Brain pericyte (primary cell): ENCODE results near the gene BEST4.
"Not testable (repeated sequence)": the region's sequence is repeated elsewhere in the genome, so short reads cannot be mapped to it uniquely, and the experiment has no call there.

Experiments used
- DNase-seq: peaks from one replicate; pipeline ENCODE4 v3.0.0-alpha.2; 2012; ENCODE audit warnings: low read depth, low spot score

Gene BEST4

DNA sequence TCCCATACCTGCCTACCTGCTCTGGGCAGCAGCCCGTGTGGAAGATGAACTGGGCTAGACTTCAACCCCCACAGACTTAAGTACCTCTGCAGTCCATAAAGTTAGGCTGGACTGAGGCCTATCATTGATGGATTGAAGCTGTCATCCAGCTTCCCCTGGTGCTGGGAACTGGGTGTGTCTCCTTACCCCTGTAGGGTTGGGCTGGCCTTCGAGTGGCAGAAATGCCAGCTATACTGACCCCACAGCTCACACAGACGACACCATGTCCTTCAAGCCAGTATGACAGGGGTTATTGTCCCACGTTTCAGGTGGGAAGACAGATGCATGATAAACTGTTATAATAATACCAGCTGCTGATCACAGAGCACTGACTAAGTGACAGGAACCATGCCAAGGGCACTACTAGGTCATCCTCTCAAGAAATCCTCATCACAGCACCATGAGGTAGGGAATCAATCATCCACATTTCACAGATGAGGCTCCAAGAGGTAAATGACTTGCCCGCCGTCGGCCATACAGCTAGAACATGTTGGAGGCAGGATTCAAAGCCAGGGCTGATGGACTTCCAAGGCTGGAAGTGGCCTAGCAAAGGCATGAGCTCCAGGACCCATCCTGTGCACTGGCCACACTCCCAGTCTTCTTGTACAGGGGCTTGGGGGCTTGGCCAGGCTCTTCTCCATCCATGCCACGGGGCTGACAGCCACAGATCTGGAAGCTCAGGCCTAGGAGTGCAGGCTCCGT is at the start of gene BEST4:
TSS of gene BEST4 (minus strand) at position 51 of the 741 bp plus-strand sequence. CDS start 465 bp downstream, outside the sequence.
- no peak for DNase-seq

DNA sequence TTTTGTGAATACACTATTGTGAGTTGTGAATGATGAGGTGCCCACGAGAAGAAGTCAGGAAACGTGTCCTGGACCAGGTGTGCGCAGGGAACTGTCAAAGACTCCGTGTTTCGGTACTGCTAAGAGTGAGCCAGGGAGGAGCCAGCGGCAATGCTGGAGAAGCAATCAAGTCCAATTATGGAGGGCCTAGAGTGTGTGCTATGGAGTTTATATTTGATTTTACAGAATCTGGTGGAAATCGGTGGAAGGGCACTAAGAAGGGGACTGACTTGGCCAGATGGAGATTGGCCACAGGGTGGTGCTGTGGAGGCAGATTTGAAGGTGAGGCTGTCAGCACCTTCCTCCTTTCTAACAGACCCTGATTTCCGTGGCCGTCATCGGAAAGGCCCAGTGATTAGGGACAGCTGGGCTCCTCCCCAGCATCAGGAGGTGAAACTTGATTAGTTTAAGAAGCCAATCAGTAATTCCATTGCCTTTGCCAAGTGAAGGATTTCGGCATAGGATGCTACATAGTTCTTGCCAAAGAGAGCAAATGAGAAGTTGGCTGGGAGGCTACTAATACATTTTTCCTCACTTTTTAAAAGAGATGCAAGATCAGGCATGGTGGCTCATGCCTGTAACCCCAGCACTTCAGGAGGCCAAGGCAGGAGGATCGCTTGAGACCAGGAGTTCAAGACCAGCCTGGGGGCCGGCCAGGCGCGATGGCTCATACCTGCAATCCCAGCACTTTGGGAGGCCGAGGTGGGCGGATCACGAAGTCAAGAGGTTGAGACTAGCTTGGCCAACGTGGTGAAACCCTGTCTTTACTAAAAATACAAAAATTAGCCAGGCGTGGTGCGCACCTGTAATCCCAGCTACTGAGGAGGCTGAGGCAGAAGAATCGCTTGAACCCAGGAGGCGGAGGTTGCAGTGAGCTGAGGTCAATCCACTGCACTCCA is 48.0 kb upstream of the BEST4 start:
- DNase-seq: no peak

DNA sequence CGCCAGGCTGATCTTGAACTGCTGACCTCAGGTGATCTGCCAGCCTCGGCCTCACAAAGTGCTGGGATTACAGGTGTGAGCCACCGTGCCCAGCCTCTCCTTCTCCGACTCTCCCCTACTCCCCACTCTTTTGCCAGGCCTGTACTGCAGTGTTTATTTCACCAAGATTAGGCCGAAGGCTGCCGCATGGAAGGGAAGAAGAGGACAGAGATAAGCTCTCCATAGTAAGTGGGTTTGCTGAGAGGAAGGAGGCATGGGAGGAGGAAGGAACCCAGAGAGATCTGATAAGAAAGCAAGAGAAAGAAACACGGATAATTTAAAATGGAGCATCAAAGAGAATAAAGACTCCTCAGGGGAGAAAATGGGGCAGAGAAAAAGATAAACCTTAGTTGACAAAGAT is 46.4 kb upstream of the BEST4 start:
- no peak for DNase-seq

DNA sequence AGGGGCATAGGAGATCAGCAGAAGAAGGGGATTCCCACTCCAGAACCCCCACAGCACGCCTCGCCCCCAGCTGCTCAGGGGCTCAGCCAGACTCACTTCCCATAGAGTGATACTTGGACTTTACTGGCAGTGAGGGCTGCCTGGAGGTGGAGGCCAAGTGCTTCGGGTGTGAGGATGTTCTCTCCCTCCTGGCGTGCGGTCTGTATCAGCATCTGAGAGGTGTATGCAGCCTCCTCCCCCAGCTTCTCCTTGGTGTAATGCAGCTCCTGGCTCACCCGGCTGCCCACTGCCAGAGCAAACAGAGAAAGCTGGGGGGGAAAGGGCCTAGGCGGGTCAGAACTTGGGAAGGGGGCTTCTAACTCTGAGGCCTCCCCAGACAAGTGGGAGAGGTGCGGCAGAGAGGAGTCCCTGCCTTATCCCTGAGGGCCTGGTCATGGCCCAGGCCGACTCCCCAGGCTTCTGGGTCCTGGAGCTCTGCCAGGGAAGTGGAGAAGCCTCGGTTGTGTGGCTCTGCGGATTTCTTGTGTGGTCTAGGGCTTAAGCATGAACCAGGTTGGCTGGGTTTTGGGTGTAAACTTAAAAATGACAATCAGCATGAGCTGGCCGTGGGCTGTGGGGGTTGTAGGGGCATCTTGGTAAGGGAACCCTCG is 44.2 kb upstream of the BEST4 start:
- no peak for DNase-seq

DNA sequence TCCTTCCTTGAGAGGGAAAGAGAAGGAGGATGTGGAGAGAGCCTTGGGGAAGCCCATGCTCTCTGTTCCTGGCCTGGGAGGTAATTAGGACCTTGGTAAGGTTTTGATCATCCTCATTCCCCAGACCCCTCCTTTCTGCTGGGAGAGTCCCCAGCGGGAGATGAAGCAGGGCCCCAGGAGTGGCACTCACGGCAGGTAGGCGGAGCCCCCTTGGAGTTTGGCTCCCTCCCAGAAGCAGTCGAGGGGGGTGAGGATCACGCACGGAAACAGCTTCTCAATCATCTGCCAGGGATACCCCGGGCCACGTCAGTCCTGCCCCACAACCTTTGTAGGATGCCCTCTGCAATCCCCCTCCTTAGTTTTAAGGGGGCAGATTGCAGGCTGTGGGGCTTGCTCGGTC is 43.5 kb upstream of the BEST4 start:
- no peak for DNase-seq

DNA sequence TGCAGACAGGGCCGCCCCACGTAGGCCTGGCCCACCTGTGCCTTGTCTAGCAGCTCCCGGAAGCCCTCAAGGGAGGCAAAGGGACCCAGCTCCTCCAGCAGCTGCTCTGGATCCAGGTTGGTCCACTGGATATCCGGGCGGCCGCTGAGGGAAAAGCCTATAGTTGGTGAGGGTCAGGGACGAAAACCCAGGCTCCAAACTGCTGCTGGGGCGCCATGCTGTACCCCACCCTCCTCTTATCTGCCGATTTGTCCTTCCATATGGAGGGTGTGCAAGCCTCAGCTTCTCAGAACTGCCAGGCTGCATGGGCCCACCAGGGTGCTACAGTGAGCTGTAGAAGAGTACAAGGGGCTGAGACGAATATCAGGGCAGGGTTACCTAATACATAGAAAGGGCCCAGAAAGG is 42.9 kb upstream of the BEST4 start:
- DNase-seq: no peak

DNA sequence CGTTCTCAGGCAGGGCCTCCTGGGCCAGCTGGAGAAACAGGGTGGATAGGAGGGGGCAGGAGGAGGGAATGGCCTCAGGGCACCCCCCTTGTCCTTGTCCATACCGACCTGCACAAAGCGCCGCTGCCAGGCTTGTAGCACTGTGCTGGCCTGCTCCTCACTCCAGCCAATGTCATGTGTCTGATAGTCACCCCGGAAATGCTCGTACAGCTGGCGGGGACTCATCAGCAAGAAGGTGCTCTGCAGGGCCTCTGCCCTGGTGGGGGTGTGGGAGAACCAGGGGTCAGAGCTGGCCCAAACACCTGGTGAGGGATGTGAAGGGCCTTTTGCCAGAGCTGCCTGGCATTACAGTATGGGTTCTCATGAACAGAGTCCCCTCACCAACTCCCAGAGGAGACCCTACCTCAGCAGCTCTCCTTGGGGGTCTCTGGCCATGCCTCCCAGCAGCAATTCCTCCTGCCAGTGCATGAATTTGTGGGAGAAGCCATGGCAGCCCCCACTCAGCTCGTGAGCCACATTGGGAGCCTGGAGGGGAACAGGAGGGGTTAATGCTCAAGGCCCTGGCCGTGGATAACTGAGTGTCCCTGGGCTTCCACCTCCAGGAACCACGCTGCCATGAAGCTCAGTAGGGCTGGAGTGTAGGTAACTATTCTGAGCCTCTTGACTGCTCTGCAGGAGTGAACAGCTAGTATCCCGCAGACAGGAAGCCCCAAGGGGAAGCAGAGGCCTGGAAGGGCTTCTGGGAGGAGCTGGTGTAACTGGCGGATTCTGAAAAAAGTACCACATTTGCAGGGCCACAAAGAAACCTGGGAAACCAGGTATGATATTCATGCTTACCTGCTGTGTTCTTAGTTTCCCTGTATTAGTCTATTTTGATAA is 41.8 kb upstream of the BEST4 start:
- DNase-seq: no peak

DNA sequence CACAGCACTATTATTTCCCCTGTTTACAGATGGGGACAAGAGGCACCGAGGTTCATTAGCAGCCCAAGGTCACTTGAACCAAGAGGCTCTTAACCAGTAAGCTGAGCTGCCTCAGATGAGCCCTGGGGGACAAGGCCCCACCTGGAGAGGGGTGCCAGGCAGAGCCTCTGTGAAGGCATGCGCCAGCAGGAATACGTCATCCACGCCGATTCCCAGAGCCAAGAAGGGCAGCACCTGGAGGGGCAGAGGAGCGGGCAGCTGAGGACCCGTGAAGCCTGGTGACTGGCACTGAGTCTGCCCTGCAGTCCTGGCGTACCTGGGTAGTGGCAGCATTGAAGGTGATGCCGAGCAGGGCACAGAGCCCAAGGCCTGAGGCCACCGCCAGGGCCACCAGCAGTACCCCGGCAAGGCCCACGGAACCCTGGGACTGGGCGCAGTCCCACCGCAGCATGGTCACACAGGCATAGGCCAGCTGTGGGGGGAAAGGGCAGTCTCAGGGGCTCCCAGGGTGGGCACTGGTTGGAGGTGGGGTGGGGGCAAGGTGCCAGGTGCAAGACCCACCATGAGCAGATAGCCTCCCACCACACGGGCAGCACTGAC is 41.0 kb upstream of the BEST4 start:
- DNase-seq: no peak

DNA sequence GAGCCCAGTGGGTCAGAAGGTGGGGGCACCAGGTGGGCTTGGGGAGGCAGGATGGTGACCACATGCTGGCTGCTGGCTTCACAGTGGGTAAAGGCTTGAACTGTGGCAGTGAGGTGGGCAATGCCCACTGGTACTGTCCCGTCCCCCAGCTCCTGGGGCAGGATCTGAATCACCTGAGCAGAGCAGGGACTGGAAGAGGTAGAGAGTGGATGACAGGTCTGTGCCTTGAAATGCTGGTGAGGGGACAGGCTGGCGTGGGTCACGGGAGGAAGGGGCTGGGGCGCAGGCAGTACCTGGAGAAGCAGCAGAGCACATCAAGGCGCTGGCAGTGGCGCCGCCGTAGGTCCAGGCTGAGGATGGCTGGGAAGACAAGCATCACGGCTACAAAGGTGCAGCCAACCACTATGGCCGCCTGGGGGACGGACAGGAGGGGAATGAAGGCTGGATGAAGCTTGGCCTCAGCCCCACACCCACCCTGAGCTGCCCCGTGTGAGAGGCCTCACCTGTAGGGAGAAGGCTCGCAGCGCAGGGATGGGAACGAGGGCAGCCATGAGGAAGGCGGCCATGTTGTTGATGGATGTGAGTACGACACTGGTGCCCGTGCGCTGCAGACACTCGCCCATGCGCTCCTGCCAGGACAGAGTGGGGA is 40.2 kb upstream of the BEST4 start:
- DNase-seq: no peak

DNA sequence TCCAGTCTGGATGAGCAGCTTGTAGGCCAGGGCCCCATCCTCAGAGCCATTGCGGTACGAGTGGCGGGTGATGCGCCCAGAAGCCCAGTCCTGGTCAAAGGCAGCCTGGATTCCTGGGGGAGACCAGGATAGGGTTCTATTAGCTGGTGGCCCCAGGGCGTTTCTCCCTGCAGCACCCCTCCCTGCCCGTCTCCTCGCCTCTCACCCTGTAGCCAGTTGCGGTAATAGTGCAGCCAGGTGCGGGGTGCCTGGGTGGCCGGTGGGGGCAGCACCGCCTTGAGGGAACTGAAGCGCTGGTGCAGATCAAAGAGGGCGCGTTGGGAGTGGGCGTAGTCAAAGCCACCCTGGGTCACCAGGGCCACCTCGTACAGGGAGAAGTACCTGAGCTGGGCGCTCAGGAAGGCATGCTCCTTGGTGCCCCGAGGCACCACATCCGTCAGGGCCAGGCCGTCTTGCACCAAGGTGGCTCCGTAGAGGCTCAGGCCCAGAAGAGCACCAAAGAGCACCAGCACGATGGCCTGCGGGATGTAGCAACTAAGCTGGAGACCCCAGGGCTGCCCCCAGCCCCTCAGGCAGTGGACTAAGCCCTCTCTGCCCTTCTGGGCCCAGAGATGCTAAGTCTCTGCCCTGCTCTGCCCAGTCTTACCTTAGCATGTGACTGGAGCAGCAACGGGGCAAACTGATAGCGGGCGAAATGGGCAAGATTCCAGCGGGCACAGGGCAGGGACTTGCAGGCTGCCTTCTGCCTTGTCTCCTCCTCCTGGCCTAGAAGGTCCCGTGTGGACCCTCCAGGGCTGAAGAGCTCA is 39.4 kb upstream of the BEST4 start:
- DNase-seq: no peak

DNA sequence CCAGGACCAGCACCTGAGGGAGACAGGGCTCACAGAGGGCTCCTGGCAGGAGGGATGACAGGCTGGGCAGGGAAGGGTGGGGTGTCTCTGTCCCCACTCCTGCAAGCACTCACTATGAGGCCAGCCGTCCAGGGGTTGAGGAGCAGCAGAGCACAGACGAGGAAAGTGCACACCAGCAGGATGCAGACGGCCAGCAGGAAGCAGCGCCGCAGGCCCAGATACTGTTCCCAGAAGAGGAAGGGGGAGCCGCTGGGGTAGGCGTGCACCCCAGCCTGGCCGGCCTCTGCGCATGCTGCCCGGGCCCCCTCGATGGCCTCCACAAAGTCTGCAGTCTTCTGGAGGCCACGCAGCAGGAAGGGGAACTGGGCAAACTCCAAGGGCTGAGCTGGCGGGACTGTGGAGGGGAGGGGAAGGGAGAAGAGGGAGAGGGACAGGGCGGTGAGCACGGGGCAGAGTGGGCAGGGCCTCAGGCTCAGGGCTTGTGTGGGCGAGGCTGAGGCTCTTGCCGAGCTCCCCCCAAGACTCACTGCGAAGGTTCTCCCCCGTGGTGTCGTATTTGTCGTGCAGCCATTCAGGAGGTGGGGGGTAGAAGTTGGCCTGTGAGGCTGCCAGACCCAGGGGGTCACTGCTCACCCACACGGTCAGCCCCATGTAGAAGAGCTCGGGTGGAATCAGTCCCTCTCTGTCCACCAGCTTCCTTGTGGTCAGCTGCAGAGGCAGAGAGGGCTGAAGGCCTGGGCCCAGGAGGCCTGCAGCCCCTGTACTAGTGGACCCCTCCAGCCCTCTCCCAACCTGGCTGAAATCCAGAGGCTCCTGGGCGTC is 38.6 kb upstream of the BEST4 start:
- DNase-seq: no peak

DNA sequence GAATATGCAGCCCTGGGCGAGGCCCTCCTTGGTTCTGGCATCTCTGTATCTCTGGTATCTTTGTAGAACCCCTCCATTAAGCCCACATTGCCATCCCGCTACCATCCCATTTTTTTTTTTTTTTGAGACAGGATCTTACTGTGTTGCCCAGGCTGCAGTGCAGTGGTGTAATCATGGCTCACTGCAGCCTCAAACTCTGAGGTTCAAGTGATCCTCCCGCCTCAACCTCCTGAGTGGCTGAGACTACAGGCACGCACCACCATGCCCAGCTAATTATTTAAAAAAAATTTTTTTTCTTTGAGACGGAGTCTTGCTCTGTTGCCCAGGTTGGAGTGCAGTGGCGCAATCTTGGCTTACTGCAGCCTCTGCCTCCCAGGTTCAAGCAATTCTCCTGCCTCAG is 36.4 kb upstream of the BEST4 start:
- not testable (repeated sequence) for DNase-seq

DNA sequence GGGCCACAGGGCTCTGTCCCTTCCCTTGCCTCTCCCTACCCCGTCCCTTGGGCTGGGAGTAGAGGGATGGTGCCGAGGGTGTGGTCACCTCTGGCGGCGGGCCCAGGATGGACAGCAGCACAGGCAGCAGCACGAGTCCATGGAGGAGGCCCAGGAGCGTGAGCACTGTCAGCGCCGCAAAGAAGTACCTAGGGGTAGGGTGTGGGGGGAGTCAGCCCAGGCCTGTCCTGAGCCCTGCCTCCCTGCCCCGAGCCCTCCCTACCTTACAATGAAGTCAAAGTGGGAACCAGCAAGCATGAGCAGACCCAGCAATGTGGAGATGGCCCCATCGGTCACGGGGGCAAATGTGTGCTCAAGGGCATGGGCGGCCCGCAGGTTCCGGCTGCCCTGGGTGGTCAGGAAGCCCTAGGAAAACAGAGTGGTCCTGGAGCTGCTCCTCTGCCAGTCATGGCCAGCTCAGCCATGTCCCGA is 35.0 kb upstream of the BEST4 start:
- DNase-seq: no peak

DNA sequence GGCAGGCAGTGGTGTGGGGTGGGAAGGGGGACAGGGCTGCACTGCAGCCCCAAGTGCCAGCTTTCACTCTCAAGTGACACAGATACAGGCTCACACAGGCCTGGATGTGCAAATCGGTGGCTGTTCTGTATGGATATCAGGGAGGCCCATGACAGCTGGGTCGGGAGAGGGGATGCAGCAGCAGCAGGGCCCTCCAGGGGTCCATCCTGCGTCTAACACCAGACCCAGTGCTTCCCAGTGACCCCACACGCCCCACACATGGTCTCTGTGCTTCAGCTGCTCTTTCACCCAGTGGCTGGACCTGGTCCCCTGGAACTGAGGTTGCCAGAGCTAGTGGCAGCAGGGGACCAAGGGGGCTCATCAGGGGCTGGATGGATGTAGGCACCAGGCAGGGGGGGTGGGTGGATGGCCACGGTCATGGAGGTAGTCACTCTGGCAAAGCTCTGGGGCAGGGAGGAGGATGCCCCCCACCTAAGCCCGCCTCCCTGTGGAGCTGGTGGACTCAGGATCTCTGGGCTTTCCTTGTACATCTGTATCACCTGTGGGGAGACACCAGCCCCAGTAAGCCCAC is 34.2 kb upstream of the BEST4 start:
- no peak for DNase-seq

DNA sequence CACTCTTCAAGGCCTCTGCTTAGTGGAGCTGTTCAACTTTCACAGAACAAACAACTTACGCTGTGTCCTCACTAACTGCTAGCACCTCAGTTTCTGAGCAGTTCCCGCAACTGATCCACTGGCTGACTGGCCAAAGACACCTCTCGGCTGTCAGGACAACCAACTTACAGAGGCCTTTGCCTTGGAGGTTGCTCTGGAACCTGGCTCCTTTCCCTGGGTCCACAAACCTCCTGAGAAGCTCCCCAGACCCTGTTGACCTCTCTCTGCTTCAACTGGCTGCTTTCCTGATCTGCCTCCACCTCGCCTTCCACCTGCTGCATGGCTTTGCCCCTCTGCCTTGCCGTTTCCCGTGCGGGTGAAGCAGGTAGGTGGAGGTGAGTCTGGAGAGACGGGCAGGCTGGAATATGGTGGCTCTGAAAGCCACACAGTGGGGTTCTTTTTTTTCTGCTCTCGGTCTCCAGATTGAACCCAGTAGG is 33.3 kb upstream of the BEST4 start:
- no peak for DNase-seq

DNA sequence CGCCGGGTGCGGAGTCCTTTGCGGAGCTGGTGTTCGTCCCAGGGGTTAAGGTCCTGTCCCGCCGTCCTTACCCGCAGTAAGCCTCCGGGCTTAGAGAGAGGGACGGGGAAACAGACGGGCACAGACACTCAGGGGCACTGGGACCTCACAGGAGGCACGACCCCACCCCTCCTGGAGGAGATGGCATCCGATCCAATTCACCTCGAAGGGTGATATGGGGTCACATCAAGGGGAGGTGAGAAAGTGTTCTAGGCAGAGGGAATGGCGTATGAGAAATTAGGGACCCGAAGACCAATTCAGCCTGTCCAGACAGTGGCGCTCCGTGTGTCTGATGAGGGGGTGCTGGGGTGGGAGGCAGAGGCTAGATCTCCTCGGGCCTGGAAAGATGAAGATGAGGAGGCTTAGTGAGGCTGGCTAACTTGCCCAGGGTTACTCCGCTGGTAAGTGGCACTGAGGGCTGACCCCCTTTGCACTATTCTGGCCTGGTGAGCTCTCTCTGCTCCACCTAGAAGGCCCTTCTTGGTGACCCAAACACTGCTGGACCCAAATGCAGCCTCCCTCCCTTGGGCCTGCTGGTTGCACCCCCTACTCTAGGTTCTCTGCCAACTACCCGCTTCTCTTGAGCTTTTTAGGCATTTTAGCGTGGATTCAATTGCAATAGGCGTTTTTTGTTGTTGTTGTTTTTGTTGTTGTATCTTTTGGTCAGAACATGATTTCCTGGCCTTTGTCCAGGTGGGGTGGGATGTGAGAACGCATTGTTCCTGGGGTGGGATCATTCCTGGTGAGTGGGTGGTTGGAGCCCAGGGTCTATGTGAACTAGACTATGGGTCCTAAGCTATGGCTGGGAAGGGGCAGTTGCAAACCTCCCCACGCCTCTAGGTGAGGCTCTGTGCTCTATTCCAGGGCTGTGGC is 32.6 kb upstream of the BEST4 start:
- no peak for DNase-seq
